Retinal pigment epithelial cell (primary cell): Measurements from ENCODE around the gene OR5B2.
"Not testable (repeated sequence)": the region's sequence is repeated elsewhere in the genome, so short reads cannot be mapped to it uniquely, and the experiment has no call there.

Source experiments
- DNase-seq: peaks from one replicate; pipeline ENCODE4 v3.0.0-alpha.2; 2010; ENCODE audit warnings: low read depth
- H3K4me3 ChIP-seq: 2 replicates; pipeline ENCODE4 v1.5.1; 2011; ENCODE audit warnings: mild to moderate bottlenecking, low read length, control low read depth, moderate library complexity
- TF ChIP-seq, protein P1 (sequence below): conservative IDR thresholded peaks from 2 replicates; pipeline ENCODE4 v1.5.1; 2011; ENCODE audit warnings: low read depth, low read length, control low read depth, inconsistent platforms

The OR5B2 gene

DNA sequence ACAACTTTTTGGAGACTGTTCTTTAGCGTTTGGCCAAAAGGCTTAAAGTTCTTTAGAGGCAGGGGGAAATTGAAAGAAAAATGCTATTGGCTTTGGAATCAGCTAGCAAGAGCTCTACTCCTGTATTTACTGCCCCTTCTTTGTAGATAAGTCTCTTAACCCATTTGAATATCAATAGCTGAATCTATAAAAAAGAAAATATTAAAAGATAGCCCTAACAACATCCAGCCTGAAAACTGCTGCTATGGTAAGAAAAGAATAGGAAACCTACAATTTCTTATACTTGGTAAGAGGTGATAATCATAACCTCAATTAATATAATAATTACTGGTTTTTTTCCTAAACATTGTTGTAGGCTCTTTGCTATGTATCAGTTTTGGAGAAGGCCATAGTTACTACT is 14.2 kb upstream of the OR5B2 start, which contains the start of gene OR5B12:
OR5B12 (minus strand) TSS at position 101 of the 400 bp plus-strand sequence. CDS start 2,085 bp downstream, outside the sequence.
- TF ChIP-seq, protein P1, sequence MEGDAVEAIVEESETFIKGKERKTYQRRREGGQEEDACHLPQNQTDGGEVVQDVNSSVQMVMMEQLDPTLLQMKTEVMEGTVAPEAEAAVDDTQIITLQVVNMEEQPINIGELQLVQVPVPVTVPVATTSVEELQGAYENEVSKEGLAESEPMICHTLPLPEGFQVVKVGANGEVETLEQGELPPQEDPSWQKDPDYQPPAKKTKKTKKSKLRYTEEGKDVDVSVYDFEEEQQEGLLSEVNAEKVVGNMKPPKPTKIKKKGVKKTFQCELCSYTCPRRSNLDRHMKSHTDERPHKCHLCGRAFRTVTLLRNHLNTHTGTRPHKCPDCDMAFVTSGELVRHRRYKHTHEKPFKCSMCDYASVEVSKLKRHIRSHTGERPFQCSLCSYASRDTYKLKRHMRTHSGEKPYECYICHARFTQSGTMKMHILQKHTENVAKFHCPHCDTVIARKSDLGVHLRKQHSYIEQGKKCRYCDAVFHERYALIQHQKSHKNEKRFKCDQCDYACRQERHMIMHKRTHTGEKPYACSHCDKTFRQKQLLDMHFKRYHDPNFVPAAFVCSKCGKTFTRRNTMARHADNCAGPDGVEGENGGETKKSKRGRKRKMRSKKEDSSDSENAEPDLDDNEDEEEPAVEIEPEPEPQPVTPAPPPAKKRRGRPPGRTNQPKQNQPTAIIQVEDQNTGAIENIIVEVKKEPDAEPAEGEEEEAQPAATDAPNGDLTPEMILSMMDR = no peak
- H3K4me3 ChIP-seq = no peak within 1 kb of the TSS
- no peak for DNase-seq

DNA sequence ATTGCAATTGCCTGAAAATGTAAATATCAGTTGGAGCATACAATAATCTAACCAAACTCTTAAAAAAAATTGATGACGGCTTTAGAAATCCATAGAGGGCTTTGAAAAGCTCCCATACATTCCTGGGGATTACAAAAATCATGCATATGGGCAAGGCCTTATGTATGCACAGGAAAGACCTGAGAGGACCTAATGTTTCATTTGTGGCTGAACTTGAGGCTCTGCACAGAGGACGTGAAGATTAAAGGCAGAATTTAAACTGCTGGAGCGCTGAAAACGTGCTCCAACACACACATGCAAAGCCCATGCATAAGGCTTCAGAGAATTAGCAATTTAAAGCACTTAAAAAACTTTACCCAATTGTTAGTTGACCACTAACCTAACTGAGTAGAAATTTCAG is 10.6 kb upstream of the OR5B2 start:
- TF ChIP-seq, protein P1 = no peak
- no peak overlapping the region for H3K4me3 ChIP-seq
- DNase-seq = no peak

DNA sequence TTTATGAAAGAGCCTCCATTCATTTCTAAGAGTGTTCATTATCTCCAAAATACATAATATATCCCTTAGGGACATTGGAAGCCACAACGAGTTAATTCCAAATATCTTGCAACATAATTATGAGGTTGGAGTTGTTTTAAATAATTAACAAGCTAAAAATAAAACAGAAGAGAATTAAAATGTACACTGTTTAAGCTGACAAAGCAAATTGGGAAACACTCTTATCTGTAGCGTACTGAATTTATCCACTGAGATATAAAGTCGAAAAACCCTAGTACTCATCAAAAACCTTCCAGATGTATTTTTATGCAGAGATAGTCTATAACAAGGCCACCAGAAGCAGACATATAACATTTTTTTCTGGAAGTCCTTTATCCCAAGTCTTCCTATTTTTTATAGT is 6.3 kb upstream of the OR5B2 start:
- DNase-seq = no peak
- H3K4me3 ChIP-seq = no peak overlapping the region
- TF ChIP-seq, protein P1 = no peak

DNA sequence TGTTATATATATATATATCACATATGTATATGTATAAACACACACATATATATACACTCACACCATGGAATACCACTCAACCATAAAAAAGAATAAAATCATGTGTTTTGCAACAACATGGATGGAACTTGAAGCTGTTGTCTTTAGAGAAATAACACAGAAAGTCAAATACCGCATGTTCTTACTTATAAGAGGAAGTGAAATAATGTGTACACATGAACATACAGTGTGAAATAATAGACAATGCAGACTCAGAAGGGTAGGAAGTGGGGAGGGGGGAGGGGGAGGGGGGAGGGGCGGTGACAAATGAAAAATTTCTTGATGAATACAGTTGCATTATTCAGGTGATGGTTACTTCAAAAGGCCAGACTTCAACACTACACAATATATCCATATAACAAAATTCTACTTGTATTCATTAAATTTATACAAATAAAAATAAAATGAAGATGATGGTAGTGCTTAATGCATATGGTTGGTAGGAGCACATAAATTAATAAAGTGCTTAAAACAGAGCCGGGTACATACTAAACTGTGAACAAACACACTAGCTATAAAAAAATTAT is 5.8 kb upstream of the OR5B2 start:
- H3K4me3 ChIP-seq = no peak overlapping the region
- no peak for DNase-seq
- TF ChIP-seq, protein P1 = no peak

DNA sequence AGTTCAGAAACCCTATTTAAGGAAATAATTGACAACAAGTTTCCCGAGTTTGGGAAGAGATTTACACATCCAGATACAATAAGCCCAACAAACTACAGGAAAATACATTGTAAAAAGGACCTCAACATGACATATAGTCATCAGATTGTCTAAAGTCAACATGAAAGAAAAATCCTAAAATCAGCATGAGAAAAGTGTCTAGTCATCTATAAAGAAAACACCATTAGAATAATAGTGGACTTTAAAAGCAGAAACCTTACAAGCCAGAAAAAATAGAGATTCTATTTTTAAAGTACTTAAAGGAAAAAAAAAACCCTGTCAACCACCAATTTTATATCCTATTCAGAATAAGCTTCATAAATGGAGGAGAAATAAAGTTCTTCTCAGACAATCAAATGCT is 1.4 kb upstream of the OR5B2 start:
- TF ChIP-seq, protein P1 = no peak
- H3K4me3 ChIP-seq = no peak overlapping the region
- DNase-seq = no peak

DNA sequence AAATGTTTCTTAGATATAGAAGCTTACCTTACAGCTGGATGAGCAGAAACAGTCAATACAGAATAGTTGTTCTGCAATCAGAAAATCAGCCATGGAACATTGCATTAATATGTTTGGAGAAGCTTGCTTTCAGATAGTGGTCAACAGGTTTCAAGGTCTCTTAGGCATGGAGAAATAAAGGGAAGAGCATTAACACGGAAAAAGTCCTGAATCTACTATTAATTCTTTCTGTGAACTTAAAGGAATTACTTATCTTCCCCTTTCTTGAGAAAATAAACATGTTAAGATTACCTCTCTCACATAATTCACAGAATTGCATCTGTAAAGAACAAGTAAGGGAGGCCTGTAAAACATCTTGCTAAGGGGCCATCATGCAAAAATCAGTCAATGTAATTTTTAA is 21.1 kb downstream of the OR5B2 start, which contains the start of gene OR5B3:
OR5B3 (minus strand) TSS at position 101 of the 400 bp plus-strand sequence. CDS start 3,465 bp downstream, outside the sequence.
- DNase-seq = no peak
- TF ChIP-seq, protein P1 = no peak
- no peak within 1 kb of the TSS for H3K4me3 ChIP-seq

DNA sequence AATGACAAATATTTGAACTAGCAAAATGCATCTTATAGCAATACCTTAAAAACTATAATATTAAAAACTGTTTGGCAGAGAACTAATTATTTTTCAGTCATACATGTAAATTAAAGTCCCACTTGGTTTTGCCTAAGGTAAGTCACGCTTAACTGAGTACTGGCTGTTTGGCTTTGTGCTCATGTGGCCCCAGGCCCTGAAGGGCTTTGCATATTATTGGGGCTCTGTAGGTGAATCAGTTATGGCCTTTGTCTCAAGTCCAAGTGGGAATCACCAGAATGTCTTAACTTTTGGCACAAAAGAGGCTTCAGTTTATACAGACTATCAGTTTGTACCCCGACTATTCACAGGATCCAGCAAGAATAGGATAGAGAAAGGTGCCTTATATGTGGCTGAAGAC is 28.3 kb downstream of the OR5B2 start:
- H3K4me3 ChIP-seq, DNase-seq: not testable (repeated sequence)
